Measurements from ENCODE around the gene PIK3R3.
"Not testable (repeated sequence)": the region's sequence is repeated elsewhere in the genome, so short reads cannot be mapped to it uniquely, and the experiment has no call there.

DNA sequence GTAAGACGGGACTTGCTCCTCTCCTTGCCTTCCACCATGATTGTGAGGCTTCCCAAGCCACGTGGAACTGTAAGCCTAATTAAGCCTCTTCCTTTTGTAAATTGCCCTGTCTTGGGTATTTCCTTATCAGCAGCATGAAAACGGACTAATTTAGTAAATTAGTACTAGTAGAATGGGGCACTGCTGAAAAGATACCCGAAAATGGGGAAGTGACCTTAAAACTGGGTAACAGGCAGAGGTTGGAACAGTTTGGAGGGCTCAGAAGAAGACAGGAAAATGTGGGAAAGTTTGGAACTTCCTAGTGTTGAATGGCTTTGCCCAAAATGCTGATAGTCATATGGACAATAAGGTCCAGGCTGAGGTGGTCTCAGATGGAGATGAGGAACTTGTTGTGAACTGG is 75.2 kb downstream of the PIK3R3 start:
- not testable (repeated sequence) for TF ChIP-seq CTCF, POLR2A (IDR thresholded peaks at IDR 0.05)
